Measurements from ENCODE around the gene PLXDC1.
"Not testable (repeated sequence)": the region's sequence is repeated elsewhere in the genome, so short reads cannot be mapped to it uniquely, and the experiment has no call there.

PLXDC1 gene

GRCh38 chr17:39026980-39027451 is 124.4 kb downstream of the PLXDC1 start:
- TF ChIP-seq, protein P1, sequence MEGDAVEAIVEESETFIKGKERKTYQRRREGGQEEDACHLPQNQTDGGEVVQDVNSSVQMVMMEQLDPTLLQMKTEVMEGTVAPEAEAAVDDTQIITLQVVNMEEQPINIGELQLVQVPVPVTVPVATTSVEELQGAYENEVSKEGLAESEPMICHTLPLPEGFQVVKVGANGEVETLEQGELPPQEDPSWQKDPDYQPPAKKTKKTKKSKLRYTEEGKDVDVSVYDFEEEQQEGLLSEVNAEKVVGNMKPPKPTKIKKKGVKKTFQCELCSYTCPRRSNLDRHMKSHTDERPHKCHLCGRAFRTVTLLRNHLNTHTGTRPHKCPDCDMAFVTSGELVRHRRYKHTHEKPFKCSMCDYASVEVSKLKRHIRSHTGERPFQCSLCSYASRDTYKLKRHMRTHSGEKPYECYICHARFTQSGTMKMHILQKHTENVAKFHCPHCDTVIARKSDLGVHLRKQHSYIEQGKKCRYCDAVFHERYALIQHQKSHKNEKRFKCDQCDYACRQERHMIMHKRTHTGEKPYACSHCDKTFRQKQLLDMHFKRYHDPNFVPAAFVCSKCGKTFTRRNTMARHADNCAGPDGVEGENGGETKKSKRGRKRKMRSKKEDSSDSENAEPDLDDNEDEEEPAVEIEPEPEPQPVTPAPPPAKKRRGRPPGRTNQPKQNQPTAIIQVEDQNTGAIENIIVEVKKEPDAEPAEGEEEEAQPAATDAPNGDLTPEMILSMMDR (IDR thresholded peaks at IDR 0.05; ENCODE audit: unreplicated experiment in 3 of 3), result no peak
- Mint-ChIP-seq H3K4me1 (peaks cover 12% of the 10 kb centered on the region), H3K27ac (peak overlapping the region in 1 of 3 experiments; percentile 12), H3K36me3 (ENCODE audit: low read depth) (no peaks in the 10 kb centered on the region), H3K9me3 (no peaks in the 10 kb centered on the region), H3K27me3 (ENCODE audit: low read depth) (peaks cover 28% of the 10 kb centered on the region), H3K4me3 (peak overlapping the region; percentile 64 to 81 (median 75))

- Mint-ChIP-seq H3K4me3 (peak overlapping the region; percentile 64 to 81 (median 75)), H3K27me3 (ENCODE audit: low read depth) (peaks cover 28% of the 10 kb centered on the region), H3K4me1 (peaks cover 12% of the 10 kb centered on the region), H3K27ac (peak overlapping the region in 1 of 3 experiments; percentile 12)
- not testable (repeated sequence) for H3K36me3 Mint-ChIP-seq (ENCODE audit: low read depth); H3K9me3 Mint-ChIP-seq
Observed at GRCh38 chr17:39026346-39026745, 125.1 kb downstream of the PLXDC1 start.

DNA sequence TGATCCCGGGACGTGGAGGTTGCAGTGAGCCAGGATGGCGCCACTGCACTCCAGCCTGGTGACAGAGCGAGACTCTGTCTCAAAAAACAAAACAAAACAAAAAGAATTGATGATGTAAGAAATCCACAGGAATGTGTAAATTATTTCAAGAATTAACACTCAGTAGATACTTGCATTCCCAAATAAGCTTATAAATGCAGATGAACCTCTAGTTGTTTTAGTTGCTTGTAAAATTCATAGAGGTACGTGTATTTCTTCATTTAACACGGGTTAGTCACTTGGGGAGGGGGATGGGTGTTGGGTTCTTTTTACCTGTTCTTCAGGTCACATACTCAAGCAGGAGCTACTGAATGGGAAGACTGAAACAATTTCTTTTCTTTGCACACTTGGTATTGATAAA is 128.5 kb downstream of the PLXDC1 start:
- H3K4me3 Mint-ChIP-seq, result no peak overlapping the region
- no peak overlapping the region for H3K27ac Mint-ChIP-seq
- TF ChIP-seq, protein P1 (IDR thresholded peaks at IDR 0.05; ENCODE audit: unreplicated experiment in 3 of 3), result no peak

GRCh38 chr17:39020037-39020436 is 131.4 kb downstream of the PLXDC1 start:
- peaks cover 12% of the 10 kb centered on the region for H3K9me3 Mint-ChIP-seq
- H3K4me3 Mint-ChIP-seq; H3K36me3 Mint-ChIP-seq (ENCODE audit: low read depth); H3K27ac Mint-ChIP-seq; H3K27me3 Mint-ChIP-seq (ENCODE audit: low read depth): not testable (repeated sequence)
- peaks cover 14% of the 10 kb centered on the region for H3K4me1 Mint-ChIP-seq

More for the DNA sequence above, 128.5 kb downstream of the PLXDC1 start:
- H3K27me3 Mint-ChIP-seq (ENCODE audit: low read depth), result peaks cover 24% of the 10 kb centered on the region
- H3K4me1 Mint-ChIP-seq, result peaks cover 12% of the 10 kb centered on the region
- peaks cover 12% of the 10 kb centered on the region for H3K9me3 Mint-ChIP-seq
- no peaks in the 10 kb centered on the region for H3K36me3 Mint-ChIP-seq (ENCODE audit: low read depth)

DNA sequence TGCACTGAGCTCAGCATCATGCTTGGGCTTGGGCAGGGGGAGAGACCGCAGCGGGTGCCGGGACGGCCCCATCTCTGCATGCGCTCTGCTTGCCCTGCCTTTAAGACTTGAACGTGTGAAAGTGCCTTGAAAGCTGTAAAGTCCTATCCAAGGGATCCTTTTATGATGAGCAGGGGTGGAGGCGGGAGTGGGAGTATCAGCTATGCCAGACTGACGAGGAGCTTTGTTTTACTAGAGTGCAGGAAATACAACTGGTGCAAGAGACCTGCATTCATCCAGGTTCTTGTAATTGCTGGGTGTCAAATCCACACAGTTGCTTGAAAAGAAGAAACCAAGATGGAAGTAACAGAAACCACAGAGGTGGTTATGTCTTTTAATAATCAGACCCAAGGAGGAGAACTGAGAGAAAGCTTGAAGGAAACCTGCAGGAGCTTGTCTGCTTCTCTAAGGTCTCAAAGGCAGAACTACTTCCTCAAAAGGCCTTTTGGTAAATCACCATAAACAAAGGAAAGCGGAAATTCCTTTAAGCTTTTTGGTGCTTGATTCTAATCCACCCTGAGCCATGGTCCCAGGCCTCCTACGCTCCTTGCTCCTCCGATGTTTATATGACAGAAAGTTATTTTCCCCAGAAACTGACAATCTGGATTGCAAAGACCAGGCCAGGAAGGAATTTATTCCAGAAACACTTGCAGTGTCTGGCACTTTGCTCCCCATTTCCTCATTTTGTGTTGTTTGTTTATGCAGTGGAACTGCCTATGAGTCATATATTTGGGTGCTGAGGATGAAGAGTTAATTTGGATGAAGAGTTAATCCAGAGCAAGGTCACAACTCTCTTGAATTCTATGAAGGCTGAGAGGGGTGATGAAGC is 132.9 kb downstream of the PLXDC1 start:
- Mint-ChIP-seq H3K9me3 (peaks cover 12% of the 10 kb centered on the region), H3K36me3 (ENCODE audit: low read depth) (no peaks in the 10 kb centered on the region)

DNA sequence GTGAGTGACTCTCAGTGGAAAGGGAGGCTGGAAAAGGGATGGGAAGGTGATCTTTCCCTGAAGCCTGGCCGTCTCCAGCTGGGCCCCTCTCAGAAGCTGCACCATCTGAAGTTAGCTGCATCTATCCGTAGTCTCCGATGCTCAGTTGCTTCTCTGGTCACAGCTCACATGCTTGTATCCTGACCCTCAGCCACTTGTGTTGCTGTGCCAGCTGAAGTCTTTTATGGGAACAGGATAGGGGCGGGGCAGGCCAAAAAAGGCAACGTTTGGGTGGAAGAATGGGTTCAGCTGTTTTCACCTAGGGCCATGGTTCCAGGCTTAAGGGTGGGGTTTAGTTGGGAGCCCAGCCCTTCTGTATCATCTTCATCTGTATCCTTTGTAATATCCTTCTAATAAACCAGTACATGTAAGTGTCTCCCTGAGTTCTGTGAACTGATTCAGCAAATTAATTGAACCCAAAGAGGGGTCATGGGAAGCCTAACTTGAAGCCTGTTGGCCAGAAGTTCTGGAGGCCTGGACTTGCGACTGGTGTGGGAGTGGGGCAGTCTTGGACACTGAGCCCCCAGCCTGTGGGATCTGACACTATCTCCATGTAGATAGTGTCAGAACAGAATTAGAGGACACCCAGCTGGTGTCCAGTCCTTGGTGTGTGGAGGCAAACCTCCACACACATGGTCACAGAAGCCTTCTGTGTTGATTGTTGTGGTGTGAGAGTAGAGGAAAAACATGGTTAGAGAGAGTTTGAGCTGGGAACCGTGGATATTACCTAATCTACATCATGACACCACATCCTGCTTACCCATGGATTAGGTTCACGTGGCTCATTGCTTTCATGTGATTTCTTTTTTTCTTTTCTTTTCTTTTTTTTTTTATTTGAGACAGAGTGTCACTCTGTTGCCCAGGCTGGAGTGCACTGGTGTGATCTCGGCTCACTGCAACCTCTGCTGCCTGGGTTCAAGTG is 135.0 kb downstream of the PLXDC1 start:
- Mint-ChIP-seq H3K4me1 (peaks cover 25% of the 10 kb centered on the region), H3K36me3 (ENCODE audit: low read depth) (no peaks in the 10 kb centered on the region)

More for the DNA sequence above, 132.9 kb downstream of the PLXDC1 start:
- TF ChIP-seq, protein P1 (IDR thresholded peaks at IDR 0.05; ENCODE audit: unreplicated experiment in 3 of 3), result no peak
- H3K4me3 Mint-ChIP-seq, result no peak overlapping the region
- H3K27me3 Mint-ChIP-seq (ENCODE audit: low read depth), result peaks cover 6% of the 10 kb centered on the region
- peaks cover 25% of the 10 kb centered on the region for H3K4me1 Mint-ChIP-seq
- H3K27ac Mint-ChIP-seq, result no peak overlapping the region

More for the DNA sequence above, 135.0 kb downstream of the PLXDC1 start:
- H3K9me3 Mint-ChIP-seq, result peaks cover 12% of the 10 kb centered on the region
- TF ChIP-seq, protein P1 (IDR thresholded peaks at IDR 0.05; ENCODE audit: unreplicated experiment in 3 of 3), result no peak
- H3K27me3 Mint-ChIP-seq (ENCODE audit: low read depth), result peaks cover 10% of the 10 kb centered on the region
- peak overlapping the region; percentile 48 to 93 (median 81) for H3K27ac Mint-ChIP-seq
- peak overlapping the region in 1 of 3 experiments; percentile 29 for H3K4me3 Mint-ChIP-seq
